ENCODE results near the gene P2RX2. TPM values are rescaled to one million over a fixed set of nuclear protein-coding genes. Genes with fewer than 3 reads are reported as not detected.
A peak's percentile ranks its signal among the peaks of the same experiment; 100 is the strongest.

The P2RX2 gene
- total and polyA plus RNA-seq, 5 donors = not detected

- Histone ChIP-seq H3K4me1 (ENCODE audit: control insufficient read depth, insufficient read depth, low read length) (no peaks in the 10 kb centered on the region), H3K27ac (ENCODE audit: low read length) (no peak overlapping the region), H3K4me3 (ENCODE audit: low read length) (no peak overlapping the region), H3K9me3 (ENCODE audit: control insufficient read depth, low read length) (no peaks in the 10 kb centered on the region), H3K27me3 (ENCODE audit: control insufficient read depth, insufficient read depth) (no peaks in the 10 kb centered on the region)
- intact Hi-C loops (cut with DNase I) = no loop called here
- WGBS = 29% methylated on average over 11 of the region's 11 CpGs
- DNase-seq = peak in 1 of 3 donors; percentile 55
- ATAC-seq = peak; percentile 50 to 73
Measured at GRCh38 chr12:132622437-132623071, 4.0 kb downstream of the P2RX2 start.

DNA sequence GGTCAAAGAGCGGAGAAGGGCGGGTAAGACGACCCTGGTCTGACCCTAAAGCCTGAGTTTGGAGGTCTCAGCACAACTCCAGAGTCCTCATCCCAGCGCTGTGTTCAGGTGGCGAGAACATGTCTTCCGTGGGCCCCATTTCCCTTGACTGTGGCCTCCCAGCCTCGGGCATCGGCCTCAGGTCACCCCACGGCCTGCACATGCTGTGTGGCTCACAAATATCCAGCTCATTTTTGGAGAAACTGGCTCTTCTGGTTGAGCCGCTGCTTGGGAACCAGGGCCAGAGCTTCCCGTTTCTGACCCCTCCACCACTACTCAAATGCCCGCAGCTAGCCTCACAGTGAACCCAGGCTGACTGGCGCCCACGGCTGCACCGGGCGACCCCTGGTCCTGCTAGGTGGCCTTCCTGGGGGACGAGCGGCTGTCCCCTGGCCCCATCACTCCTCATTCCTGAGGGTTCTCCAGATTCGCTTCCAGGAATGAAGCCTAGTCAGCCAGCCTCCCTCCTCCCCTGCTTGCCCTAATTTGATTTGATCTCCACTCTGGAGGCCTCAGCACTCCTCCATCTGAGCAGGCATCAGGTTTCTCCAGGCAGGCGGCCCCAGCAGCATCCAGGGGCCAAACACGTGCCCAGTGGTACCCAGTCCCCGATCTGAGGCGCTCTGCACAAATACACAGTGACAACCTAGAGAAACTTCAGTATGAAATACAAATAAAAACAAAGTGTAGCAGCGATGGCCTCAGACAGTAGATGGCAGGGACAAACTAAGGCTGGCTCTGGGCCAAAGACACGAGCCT is 4.7 kb downstream of the P2RX2 start:
- Histone ChIP-seq H3K27ac (ENCODE audit: low read length) (no peak overlapping the region), H3K4me3 (ENCODE audit: low read length) (no peak overlapping the region), H3K4me1 (ENCODE audit: control insufficient read depth, insufficient read depth, low read length) (no peaks in the 10 kb centered on the region), H3K9me3 (ENCODE audit: control insufficient read depth, low read length) (no peaks in the 10 kb centered on the region), H3K27me3 (ENCODE audit: control insufficient read depth, insufficient read depth) (no peaks in the 10 kb centered on the region)
- 78% methylated on average over 25 of the region's 25 CpGs for WGBS
- peak in 1 of 3 donors; percentile 37 for DNase-seq
- intact Hi-C loops (cut with DNase I) = no loop called here
- no peak for ATAC-seq

DNA sequence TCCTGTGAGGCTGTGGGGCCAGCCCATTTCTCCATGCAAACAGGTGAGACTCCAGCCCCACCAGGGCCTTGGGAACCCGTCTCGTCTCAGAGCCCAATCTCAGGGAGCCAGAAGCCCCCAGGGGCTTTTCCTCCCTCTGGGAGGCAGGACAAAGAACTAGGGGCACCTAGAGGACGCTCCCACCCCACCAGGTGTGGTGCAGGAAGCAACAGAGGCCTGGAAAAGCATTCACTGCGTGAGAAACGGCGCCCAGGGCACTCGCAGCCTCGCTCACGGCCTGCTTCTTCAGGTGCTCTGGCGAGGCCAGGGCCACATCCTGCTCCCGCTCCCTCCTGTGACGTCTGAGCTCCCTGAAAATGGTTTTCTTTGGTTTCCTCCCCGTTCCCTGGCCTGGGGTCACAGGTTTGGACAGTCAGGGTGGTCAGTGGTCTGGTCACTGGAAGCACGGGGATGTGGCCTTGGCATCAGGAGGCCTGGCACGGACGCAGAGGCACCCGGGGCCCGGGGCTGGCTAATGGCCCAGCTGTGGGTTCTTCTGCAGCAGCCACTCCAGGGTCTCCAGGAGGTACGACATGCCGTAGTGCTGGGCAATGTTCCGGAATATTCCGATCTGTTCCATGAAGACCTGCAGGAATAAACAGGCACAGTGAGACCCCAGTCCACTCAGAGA is 5.7 kb downstream of the P2RX2 start:
- Histone ChIP-seq H3K27ac (ENCODE audit: low read length) (no peak overlapping the region), H3K4me3 (ENCODE audit: low read length) (no peak overlapping the region), H3K9me3 (ENCODE audit: control insufficient read depth, low read length) (no peaks in the 10 kb centered on the region), H3K27me3 (ENCODE audit: control insufficient read depth, insufficient read depth) (no peaks in the 10 kb centered on the region), H3K4me1 (ENCODE audit: control insufficient read depth, insufficient read depth, low read length) (no peaks in the 10 kb centered on the region)
- intact Hi-C loops (cut with DNase I) = no loop called here
- 91% methylated on average over 22 of the region's 22 CpGs for WGBS
- ATAC-seq (no peak), DNase-seq (peak in 1 of 3 donors; percentile 47)

DNA sequence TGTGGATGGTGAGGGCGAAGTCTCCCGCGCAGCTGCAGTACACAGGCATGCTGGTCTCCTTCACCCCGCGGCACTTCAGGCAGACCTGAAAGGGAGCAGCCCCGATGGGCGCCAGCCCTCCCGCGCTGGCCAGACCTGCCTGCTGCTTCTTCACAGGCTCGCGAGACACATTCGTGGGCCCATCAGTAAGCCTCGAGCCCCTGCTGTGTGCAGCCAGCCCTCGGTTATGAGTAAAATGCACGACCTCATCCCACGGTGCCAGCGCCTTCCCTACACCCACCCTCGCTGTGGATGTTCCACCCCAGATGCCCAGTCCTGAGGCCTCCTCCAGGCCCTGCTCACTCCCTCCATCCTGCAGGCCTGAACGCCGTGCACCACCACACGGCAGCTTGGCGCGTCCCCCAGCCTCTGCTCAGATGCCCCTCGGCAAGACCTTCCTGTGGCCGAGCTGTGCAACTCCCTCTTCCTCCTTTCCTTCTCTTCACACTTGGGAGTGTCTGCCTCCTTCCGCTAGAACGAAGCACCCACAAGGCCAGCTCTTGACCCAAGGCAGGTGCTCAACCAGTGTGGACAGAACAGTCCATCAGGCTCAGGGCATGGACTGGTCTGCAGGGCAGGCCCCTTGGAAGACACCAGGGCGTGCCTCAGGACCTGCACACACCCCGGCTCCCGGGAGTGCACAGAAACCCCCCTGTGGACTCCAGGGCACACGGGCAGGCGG is 6.5 kb downstream of the P2RX2 start:
- ATAC-seq = no peak
- Histone ChIP-seq H3K4me3 (ENCODE audit: low read length) (no peak overlapping the region), H3K27ac (ENCODE audit: low read length) (no peak overlapping the region), H3K27me3 (ENCODE audit: control insufficient read depth, insufficient read depth) (no peaks in the 10 kb centered on the region), H3K4me1 (ENCODE audit: control insufficient read depth, insufficient read depth, low read length) (no peaks in the 10 kb centered on the region), H3K9me3 (ENCODE audit: control insufficient read depth, low read length) (no peaks in the 10 kb centered on the region)
- peak in 1 of 3 donors; percentile 35 for DNase-seq
- WGBS = 92% methylated on average over 32 of the region's 32 CpGs
- intact Hi-C loops (cut with DNase I) = no loop called here

DNA sequence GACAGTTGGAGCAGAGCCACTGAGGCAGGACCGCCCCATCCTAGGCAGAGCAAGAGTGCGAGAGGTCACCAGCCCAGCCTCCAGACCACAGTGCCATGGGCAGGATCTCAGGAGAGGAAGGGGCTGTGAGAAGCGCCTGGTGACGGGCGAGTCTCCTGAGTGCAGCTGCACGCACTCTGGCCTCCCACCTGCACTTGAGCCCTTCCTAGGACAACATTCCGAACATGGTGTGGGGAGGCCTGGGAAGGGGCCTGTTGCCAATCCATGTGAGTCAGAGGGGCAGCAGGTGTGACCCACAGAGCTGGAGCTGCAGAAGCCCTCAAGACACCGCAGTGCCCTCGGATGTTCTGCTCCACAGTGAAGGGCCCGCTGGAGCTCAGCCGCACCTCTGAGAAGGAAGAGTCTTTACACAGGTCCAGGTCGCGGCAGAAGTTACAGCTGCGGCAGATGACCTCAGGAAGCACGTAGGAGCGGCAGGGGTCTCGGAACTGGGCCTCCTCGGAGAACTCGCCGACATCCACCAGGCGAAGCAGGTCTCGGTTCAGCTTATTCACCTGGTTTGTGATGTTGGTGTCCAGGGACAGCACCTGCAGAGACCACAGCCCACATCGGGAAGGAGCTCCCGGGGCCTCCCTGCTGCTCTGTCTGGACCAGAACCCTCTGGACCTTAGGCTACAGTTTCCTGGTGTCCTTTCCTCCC is 7.3 kb downstream of the P2RX2 start:
- ATAC-seq (no peak), DNase-seq (peak in 1 of 3 donors; percentile 39)
- intact Hi-C loops (cut with DNase I) = no loop called here
- 94% methylated on average over 24 of the region's 24 CpGs for WGBS
- Histone ChIP-seq H3K4me3 (ENCODE audit: low read length) (no peak overlapping the region), H3K9me3 (ENCODE audit: control insufficient read depth, low read length) (no peaks in the 10 kb centered on the region), H3K27ac (ENCODE audit: low read length) (no peak overlapping the region), H3K27me3 (ENCODE audit: control insufficient read depth, insufficient read depth) (no peaks in the 10 kb centered on the region), H3K4me1 (ENCODE audit: control insufficient read depth, insufficient read depth, low read length) (no peaks in the 10 kb centered on the region)

GRCh38 chr12:132629330-132629729 is 10.8 kb downstream of the P2RX2 start:
- WGBS = over 99% methylated on average over 6 of the region's 6 CpGs
- Histone ChIP-seq H3K27ac (ENCODE audit: low read length) (no peak overlapping the region), H3K4me1 (ENCODE audit: control insufficient read depth, insufficient read depth, low read length) (no peaks in the 10 kb centered on the region), H3K9me3 (ENCODE audit: control insufficient read depth, low read length) (no peaks in the 10 kb centered on the region), H3K4me3 (ENCODE audit: low read length) (no peak overlapping the region), H3K27me3 (ENCODE audit: control insufficient read depth, insufficient read depth) (no peaks in the 10 kb centered on the region)
- ATAC-seq (no peak), DNase-seq (no peak)
- intact Hi-C loops (cut with DNase I) = no loop called here

DNA sequence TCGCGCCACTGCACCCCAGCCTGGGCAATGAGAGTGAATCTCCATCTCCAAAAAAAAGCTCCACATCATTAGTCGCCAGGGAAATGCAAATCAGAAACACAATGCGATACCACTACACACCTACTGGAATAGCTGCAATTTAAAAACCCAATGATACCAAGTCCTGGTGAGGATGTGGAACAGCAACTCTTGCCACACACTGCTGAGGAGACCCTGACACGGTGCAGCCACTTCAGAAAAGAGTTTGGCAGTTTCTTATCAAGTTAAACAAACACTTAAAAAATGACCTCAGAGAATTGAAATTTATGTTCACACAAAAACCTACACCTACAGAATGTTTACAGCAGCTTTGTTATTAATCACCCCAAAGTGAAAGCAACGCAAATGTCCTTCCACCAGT is 12.1 kb downstream of the P2RX2 start:
- ATAC-seq = no peak
- Histone ChIP-seq H3K27ac (ENCODE audit: low read length) (no peak overlapping the region), H3K27me3 (ENCODE audit: control insufficient read depth, insufficient read depth) (no peaks in the 10 kb centered on the region), H3K4me3 (ENCODE audit: low read length) (no peak overlapping the region), H3K9me3 (ENCODE audit: control insufficient read depth, low read length) (no peaks in the 10 kb centered on the region), H3K4me1 (ENCODE audit: control insufficient read depth, insufficient read depth, low read length) (no peaks in the 10 kb centered on the region)
- WGBS = 90% methylated on average over 6 of the region's 6 CpGs
- intact Hi-C loops (cut with DNase I) = no loop called here
- DNase-seq = no peak

GRCh38 chr12:132631666-132632065 is 13.1 kb downstream of the P2RX2 start:
- intact Hi-C loops (cut with DNase I) = no loop called here
- ATAC-seq (no peak), DNase-seq (peak in 1 of 3 donors; percentile 12)
- Histone ChIP-seq H3K27ac (ENCODE audit: low read length) (no peak overlapping the region), H3K4me3 (ENCODE audit: low read length) (no peak overlapping the region), H3K27me3 (ENCODE audit: control insufficient read depth, insufficient read depth) (no peaks in the 10 kb centered on the region), H3K9me3 (ENCODE audit: control insufficient read depth, low read length) (no peaks in the 10 kb centered on the region), H3K4me1 (ENCODE audit: control insufficient read depth, insufficient read depth, low read length) (no peaks in the 10 kb centered on the region)
- WGBS = 95% methylated on average over 11 of the region's 11 CpGs

DNA sequence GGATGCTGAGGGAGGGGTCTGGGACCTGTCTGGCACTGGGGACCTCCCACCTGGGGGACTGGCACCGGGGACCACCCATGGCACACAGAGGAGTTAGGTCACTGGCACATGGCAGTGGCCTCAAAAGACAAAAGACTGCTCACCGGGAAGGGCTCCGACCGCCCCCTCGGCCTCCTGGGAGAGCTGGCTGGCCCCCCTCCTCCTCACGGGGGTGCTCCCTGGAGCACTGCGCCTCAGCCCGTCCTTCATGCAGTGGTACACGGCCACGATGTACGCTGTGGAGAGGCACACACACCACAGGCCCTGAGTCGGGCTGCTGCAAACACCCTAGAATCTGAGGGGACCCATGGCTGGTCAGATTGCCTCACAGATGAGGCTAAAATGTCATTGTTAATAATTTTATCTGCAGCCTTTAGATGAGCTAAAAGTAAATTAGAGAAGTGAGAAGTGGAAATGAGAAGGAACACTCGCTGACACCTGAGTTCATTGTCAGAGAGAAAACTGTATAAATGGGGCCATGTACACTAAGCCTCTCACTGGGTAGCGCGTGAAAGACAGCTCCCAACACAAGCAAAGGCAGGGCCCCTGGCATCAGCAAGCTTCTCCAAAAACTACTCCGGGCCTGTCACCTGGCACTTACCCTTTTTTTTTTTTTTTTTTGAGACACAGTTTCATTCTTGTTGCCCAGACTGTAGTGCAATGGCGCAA is 14.1 kb downstream of the P2RX2 start:
- Histone ChIP-seq H3K4me1 (ENCODE audit: control insufficient read depth, insufficient read depth, low read length) (no peaks in the 10 kb centered on the region), H3K4me3 (ENCODE audit: low read length) (no peak overlapping the region), H3K9me3 (ENCODE audit: control insufficient read depth, low read length) (no peaks in the 10 kb centered on the region), H3K27me3 (ENCODE audit: control insufficient read depth, insufficient read depth) (no peaks in the 10 kb centered on the region), H3K27ac (ENCODE audit: low read length) (no peak overlapping the region)
- 91% methylated on average over 17 of the region's 17 CpGs for WGBS
- ATAC-seq (no peak), DNase-seq (peak in 1 of 3 donors; percentile 11)
- intact Hi-C loops (cut with DNase I) = no loop called here

DNA sequence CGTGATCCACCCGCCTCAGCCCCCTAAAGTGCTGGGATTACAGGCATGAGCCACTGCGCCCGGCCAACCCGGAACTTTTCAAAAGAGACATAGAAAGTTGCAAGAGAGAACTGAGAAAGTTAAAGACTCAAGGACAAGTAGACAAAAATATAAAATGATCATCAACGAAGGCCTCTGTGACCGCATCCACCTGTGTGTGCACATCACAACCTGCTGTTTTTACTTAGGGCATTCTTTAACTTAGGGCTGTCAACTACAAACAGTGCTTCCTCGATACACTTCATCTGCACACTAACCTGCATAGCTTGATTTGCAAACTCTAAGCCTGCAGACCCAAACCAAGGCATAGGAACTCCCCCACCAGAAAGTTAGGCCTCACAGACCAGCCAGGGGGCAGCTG is 14.8 kb downstream of the P2RX2 start:
- Histone ChIP-seq H3K27me3 (ENCODE audit: control insufficient read depth, insufficient read depth) (no peaks in the 10 kb centered on the region), H3K4me3 (ENCODE audit: low read length) (no peak overlapping the region), H3K27ac (ENCODE audit: low read length) (no peak overlapping the region), H3K4me1 (ENCODE audit: control insufficient read depth, insufficient read depth, low read length) (no peaks in the 10 kb centered on the region), H3K9me3 (ENCODE audit: control insufficient read depth, low read length) (no peaks in the 10 kb centered on the region)
- 91% methylated on average over 8 of the region's 8 CpGs for WGBS
- ATAC-seq = no peak
- peak in 1 of 3 donors; percentile 26 for DNase-seq
- intact Hi-C loops (cut with DNase I) = no loop called here

Measured in right cardiac atrium (tissue), 5 donors.